HEK293 (cell line): ENCODE measurements around the gene NOX3.

Source experiments
- IKZF3 ChIP-seq: fragments of 450-650 bp; IDR thresholded peaks from 2 replicates; pipeline ENCODE4 v1.5.0; 2018; ENCODE audit warnings: missing biosample characterization, mild to moderate bottlenecking, missing genetic modification characterization, moderate library complexity
- SETDB1 ChIP-seq: IDR thresholded peaks from one replicate; pipeline ENCODE4 v1.6.1; 2017; ENCODE audit warnings: mild to moderate bottlenecking, low read length, moderate library complexity, mixed read lengths; ENCODE audit not compliant: insufficient read length
- YY1 ChIP-seq: fragments of 450-650 bp; formaldehyde crosslinking; IDR thresholded peaks from 2 replicates; pipeline ENCODE4 v1.5.1; 2018; ENCODE audit warnings: missing biosample characterization, missing genetic modification characterization
- ZBTB7A ChIP-seq: fragments of 450-650 bp; formaldehyde crosslinking; IDR thresholded peaks from 2 replicates; pipeline ENCODE4 v1.5.1; 2016; ENCODE audit warnings: low read depth, missing biosample characterization, missing genetic modification characterization
- ZNF19 ChIP-seq: fragments of 450-650 bp; formaldehyde crosslinking; IDR thresholded peaks from 2 replicates; pipeline ENCODE4; 2016; ENCODE audit warnings: missing biosample characterization, missing genetic modification characterization, low read depth
- ZNF274 ChIP-seq, 2 experiments: fragments of 200-500 bp in 1 of 2; fragments of 450-650 bp in 1 of 2; sonication (Bioruptor generic) in 1 of 2; formaldehyde crosslinking in 1 of 2; IDR thresholded peaks; 2 replicates each; pipeline versions ENCODE4 v1.5.1 to v1.6.1; 2014 to 2016; ENCODE audit warnings: borderline replicate concordance in 1 of 2, inconsistent platforms in 1 of 2, low read length in 1 of 2, missing biosample characterization in 1 of 2, missing genetic modification characterization in 1 of 2
- ZNF302 ChIP-seq: fragments of 450-650 bp; formaldehyde crosslinking; IDR thresholded peaks from 2 replicates; pipeline ENCODE4 v1.5.1; 2016; ENCODE audit warnings: missing biosample characterization, missing genetic modification characterization, low read depth
- ZNF324 ChIP-seq: fragments of 450-650 bp; formaldehyde crosslinking; IDR thresholded peaks from 2 replicates; pipeline ENCODE4 v1.5.1; 2016; ENCODE audit warnings: missing biosample characterization, missing genetic modification characterization
- ZNF354C ChIP-seq: fragments of 450-650 bp; formaldehyde crosslinking; IDR thresholded peaks from 2 replicates; pipeline ENCODE4 v1.5.1; 2016; ENCODE audit warnings: missing biosample characterization, missing genetic modification characterization, low read depth, borderline replicate concordance
- TF ChIP-seq, protein P1 (sequence below): fragments of 450-650 bp; formaldehyde crosslinking; IDR thresholded peaks from 2 replicates; pipeline ENCODE4 v1.5.1; 2016; ENCODE audit warnings: missing biosample characterization, missing genetic modification characterization
- TF ChIP-seq, protein P2 (sequence below): fragments of 450-650 bp; formaldehyde crosslinking; IDR thresholded peaks from 2 replicates; pipeline ENCODE4 v1.5.1; 2017; ENCODE audit warnings: missing biosample characterization, missing genetic modification characterization
- TF ChIP-seq, protein P3 (sequence below): fragments of 450-650 bp; formaldehyde crosslinking; IDR thresholded peaks from 2 replicates; pipeline ENCODE4 v1.5.1; 2016; ENCODE audit warnings: missing biosample characterization, missing genetic modification characterization
- TF ChIP-seq, protein P4 (sequence below): fragments of 450-650 bp; formaldehyde crosslinking; IDR thresholded peaks from 2 replicates; pipeline ENCODE4 v1.5.1; 2017; ENCODE audit warnings: missing biosample characterization, missing genetic modification characterization
- TF ChIP-seq, protein P5 (sequence below): fragments of 450-650 bp; formaldehyde crosslinking; IDR thresholded peaks from 2 replicates; pipeline ENCODE4 v1.5.1; 2016; ENCODE audit warnings: missing biosample characterization, missing genetic modification characterization

DNA sequence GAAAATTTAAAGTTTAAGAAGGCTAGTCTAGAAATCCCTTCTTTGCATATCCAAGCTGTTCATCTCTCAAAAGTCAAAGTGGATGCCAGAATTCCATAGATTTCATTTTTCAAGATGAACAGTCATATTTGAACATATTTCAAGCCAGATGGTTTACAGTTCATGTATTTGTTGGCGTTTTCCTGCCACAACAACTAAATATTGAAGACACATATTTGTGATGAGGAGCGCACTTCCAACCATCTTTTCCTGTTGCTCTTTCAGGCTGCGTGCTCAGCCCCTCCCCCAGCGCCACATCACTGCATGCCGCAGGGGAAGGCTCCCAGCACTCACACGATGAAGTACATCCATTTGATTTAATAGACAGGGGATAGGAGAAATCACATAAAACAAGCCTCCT lies 5.9 kb upstream of the NOX3 start:
- TF ChIP-seq ZBTB7A (tag by site-specific recombination) (no peak), ZNF324 (tag by site-specific recombination) (no peak), ZNF302 (tag by site-specific recombination) (no peak), SETDB1 (no peak), ZNF19 (tag by site-specific recombination) (no peak), IKZF3 (tag by site-specific recombination) (no peak), YY1 (tag by site-specific recombination) (no peak), ZNF274 (IDR thresholded peaks at IDR 0.05; ENCODE audit: low read length) (no peak), ZNF274 (tag by site-specific recombination; IDR thresholded peaks at IDR 0.05; ENCODE audit: borderline replicate concordance) (no peak), ZNF354C (tag by site-specific recombination) (no peak)
- TF ChIP-seq, protein P1, sequence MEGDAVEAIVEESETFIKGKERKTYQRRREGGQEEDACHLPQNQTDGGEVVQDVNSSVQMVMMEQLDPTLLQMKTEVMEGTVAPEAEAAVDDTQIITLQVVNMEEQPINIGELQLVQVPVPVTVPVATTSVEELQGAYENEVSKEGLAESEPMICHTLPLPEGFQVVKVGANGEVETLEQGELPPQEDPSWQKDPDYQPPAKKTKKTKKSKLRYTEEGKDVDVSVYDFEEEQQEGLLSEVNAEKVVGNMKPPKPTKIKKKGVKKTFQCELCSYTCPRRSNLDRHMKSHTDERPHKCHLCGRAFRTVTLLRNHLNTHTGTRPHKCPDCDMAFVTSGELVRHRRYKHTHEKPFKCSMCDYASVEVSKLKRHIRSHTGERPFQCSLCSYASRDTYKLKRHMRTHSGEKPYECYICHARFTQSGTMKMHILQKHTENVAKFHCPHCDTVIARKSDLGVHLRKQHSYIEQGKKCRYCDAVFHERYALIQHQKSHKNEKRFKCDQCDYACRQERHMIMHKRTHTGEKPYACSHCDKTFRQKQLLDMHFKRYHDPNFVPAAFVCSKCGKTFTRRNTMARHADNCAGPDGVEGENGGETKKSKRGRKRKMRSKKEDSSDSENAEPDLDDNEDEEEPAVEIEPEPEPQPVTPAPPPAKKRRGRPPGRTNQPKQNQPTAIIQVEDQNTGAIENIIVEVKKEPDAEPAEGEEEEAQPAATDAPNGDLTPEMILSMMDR: no peak
- TF ChIP-seq, protein P2, sequence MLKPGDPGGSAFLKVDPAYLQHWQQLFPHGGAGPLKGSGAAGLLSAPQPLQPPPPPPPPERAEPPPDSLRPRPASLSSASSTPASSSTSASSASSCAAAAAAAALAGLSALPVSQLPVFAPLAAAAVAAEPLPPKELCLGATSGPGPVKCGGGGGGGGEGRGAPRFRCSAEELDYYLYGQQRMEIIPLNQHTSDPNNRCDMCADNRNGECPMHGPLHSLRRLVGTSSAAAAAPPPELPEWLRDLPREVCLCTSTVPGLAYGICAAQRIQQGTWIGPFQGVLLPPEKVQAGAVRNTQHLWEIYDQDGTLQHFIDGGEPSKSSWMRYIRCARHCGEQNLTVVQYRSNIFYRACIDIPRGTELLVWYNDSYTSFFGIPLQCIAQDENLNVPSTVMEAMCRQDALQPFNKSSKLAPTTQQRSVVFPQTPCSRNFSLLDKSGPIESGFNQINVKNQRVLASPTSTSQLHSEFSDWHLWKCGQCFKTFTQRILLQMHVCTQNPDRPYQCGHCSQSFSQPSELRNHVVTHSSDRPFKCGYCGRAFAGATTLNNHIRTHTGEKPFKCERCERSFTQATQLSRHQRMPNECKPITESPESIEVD: no peak
- TF ChIP-seq, protein P3, sequence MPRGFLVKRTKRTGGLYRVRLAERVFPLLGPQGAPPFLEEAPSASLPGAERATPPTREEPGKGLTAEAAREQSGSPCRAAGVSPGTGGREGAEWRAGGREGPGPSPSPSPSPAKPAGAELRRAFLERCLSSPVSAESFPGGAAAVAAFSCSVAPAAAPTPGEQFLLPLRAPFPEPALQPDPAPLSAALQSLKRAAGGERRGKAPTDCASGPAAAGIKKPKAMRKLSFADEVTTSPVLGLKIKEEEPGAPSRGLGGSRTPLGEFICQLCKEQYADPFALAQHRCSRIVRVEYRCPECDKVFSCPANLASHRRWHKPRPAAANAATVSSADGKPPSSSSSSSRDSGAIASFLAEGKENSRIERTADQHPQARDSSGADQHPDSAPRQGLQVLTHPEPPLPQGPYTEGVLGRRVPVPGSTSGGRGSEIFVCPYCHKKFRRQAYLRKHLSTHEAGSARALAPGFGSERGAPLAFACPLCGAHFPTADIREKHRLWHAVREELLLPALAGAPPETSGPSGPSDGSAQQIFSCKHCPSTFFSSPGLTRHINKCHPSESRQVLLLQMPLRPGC (tag by site-specific recombination): no peak
- TF ChIP-seq, protein P4, sequence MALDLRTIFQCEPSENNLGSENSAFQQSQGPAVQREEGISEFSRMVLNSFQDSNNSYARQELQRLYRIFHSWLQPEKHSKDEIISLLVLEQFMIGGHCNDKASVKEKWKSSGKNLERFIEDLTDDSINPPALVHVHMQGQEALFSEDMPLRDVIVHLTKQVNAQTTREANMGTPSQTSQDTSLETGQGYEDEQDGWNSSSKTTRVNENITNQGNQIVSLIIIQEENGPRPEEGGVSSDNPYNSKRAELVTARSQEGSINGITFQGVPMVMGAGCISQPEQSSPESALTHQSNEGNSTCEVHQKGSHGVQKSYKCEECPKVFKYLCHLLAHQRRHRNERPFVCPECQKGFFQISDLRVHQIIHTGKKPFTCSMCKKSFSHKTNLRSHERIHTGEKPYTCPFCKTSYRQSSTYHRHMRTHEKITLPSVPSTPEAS: no peak
- TF ChIP-seq, protein P5, sequence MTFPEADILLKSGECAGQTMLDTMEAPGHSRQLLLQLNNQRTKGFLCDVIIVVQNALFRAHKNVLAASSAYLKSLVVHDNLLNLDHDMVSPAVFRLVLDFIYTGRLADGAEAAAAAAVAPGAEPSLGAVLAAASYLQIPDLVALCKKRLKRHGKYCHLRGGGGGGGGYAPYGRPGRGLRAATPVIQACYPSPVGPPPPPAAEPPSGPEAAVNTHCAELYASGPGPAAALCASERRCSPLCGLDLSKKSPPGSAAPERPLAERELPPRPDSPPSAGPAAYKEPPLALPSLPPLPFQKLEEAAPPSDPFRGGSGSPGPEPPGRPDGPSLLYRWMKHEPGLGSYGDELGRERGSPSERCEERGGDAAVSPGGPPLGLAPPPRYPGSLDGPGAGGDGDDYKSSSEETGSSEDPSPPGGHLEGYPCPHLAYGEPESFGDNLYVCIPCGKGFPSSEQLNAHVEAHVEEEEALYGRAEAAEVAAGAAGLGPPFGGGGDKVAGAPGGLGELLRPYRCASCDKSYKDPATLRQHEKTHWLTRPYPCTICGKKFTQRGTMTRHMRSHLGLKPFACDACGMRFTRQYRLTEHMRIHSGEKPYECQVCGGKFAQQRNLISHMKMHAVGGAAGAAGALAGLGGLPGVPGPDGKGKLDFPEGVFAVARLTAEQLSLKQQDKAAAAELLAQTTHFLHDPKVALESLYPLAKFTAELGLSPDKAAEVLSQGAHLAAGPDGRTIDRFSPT (tag by site-specific recombination): no peak
